GM23338 (cell line): Measurements from ENCODE around the gene MAP7D3. TPM values are rescaled to one million over a fixed set of nuclear protein-coding genes. Genes with fewer than 3 reads are reported as not detected.

Experiments
- polyA plus RNA-seq: library from polyadenylated mRNA; unstranded; fragments of >200 nt; fragmentation: Nextera tagmentation; extraction: Ambion mirVana; gene quantifications from 2 replicates; pipeline ENCODE4 v1.2.1, GENCODE V29; 2016
- total RNA-seq: library from RNA; depleted of rRNA; stranded (reverse); fragments of >200 nt; shearing (Covaris generic); gene quantifications from 2 replicates; pipeline ENCODE4 v1.2.3, GENCODE V29; 2014; rRNA removed

Gene MAP7D3
- total and polyA plus RNA-seq, 2 experiments from 2014 or later: 14.5 to 33.4 TPM

Other genes with a start within 250 kb of the MAP7D3 start
- gene FHL1, start 103.9 kb downstream of the MAP7D3 start, total RNA-seq: 60.4 and 72.1 TPM in 2 replicates
- gene FHL1, start 103.9 kb downstream of the MAP7D3 start, polyA plus RNA-seq: 43.5 and 47.9 TPM in 2 replicates
- not detected in 2 replicates for gene ADGRG4, start 49.6 kb upstream of the MAP7D3 start, total RNA-seq
- not detected in 2 replicates for gene ADGRG4, start 49.6 kb upstream of the MAP7D3 start, polyA plus RNA-seq
- not detected in 2 replicates for gene BRS3, start 236.5 kb upstream of the MAP7D3 start, total RNA-seq
- gene BRS3, start 236.5 kb upstream of the MAP7D3 start, polyA plus RNA-seq: not detected in 2 replicates
- gene HTATSF1, start 246.2 kb upstream of the MAP7D3 start, total RNA-seq: 85.5 and 92.5 TPM in 2 replicates
- 80.8 and 86.8 TPM in 2 replicates for gene HTATSF1, start 246.2 kb upstream of the MAP7D3 start, polyA plus RNA-seq